Measurements from ENCODE around the gene FBXW4.

- no peak for TF ChIP-seq POLR2A (IDR thresholded peaks at IDR 0.05)
- TF ChIP-seq CTCF (IDR thresholded peaks at IDR 0.05) = no peak
Measured at GRCh38 chr10:101663097-101663496, 31.9 kb downstream of the FBXW4 start.

All from transverse colon (tissue), 3 donors.